UCSD-AML1 (cell line): Measurements from ENCODE around the gene DDX17.

ENCODE experiments used
- DNase-seq: peaks from one replicate; lab custom pipeline; 2025; ENCODE audit not compliant: unreplicated experiment; lab: John Stamatoyannopoulos, UW

Gene DDX17

DNA sequence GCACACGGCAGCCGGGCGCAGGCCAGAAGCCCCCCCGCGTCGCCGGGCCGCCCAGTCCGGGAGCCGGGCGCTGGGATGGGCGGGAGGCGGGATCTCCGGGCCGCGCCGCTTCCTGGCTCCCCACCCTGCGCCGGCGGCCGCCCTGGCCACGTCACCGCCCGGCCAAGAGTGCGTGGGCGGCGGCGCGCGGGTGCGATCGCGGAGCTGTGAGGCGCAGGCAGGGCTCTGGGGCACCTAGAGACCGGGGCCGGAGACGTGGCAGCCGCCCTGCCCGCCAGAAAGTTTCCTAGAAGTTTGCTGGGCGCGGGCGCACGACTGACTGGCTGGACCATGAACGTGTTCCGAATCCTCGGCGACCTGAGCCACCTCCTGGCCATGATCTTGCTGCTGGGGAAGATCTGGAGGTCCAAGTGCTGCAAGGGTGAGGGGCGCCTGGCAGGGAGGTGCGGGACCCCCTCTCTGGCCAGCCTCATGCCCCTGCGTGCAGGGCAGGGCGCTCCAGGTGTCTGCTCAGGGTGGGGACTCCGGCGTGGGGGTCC lies 38.1 kb downstream of the DDX17 start, which contains the start of gene KDELR3:
Gene KDELR3, plus strand, starts transcription at position 193 of the 539 bp plus-strand sequence. Its CDS starts 138 bp downstream, at position 331.
- peak; percentile 30 for DNase-seq

DNA sequence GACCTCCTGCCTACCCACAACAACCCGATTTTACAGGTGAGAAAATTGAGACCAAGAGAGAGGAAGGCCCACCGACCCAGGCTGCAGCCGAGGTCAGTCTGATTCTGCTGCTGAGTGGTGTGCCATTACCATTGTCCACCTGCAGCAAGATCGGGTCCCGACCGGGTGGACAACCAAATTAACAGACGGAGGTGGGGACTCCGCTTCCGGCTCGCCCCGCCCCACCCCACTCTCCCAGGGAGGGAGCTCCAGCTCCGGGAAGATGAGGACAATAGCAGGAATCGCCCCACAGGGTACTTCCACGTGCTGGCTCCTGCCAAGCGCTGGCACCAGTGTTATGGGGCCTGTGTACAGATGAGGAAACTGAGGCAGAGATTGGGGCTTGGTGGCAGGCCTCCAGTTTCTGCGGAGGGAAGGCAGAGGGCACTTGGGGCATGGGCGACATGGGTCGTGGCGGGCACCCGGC lies 38.6 kb downstream of the DDX17 start:
- DNase-seq: no peak

- no peak for DNase-seq
Measured at GRCh38 chr22:38465673-38466490, 40.2 kb downstream of the DDX17 start.

DNA sequence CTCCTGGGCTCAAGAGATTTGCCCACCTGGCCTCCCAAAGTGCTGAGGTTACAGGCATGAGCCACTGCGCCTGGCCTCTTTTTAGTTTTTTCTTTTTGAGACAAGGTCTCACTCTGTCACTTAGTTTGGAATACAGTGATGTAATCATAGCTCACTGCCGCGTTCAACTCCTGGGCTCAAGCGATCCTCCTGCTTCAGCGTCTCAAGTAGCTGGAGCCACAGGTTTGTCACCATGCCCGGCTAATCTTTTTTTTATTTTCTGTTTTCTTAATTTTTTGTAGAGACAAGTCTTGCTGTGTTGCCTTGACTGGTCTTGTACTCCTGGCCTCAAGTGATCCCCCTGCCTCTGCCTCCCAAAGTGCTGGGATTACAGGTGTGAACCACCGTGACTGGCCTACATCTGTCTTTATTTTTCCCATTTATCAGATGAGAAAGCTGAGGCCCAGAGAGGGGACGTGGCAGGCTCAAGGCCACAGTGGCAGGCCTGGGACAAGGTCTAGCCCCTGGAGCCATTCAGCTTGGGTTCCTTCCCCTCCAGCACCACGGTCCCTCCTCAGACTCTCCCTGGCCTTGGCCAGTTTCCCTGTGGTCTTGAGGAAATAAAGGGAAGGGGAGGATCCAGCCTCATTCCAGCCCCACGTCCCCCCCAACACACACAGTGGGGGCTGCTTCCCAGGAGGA lies 41.0 kb downstream of the DDX17 start:
- DNase-seq: no peak

GRCh38 chr22:38462960-38463784 lies 42.9 kb downstream of the DDX17 start:
- peak; percentile 30 for DNase-seq

GRCh38 chr22:38461414-38462081 lies 44.6 kb downstream of the DDX17 start:
- DNase-seq: peak; percentile 75

- DNase-seq: no peak
Measured at GRCh38 chr22:38461057-38461413, 45.1 kb downstream of the DDX17 start.

GRCh38 chr22:38460426-38460840 lies 45.7 kb downstream of the DDX17 start:
- DNase-seq: no peak

DNA sequence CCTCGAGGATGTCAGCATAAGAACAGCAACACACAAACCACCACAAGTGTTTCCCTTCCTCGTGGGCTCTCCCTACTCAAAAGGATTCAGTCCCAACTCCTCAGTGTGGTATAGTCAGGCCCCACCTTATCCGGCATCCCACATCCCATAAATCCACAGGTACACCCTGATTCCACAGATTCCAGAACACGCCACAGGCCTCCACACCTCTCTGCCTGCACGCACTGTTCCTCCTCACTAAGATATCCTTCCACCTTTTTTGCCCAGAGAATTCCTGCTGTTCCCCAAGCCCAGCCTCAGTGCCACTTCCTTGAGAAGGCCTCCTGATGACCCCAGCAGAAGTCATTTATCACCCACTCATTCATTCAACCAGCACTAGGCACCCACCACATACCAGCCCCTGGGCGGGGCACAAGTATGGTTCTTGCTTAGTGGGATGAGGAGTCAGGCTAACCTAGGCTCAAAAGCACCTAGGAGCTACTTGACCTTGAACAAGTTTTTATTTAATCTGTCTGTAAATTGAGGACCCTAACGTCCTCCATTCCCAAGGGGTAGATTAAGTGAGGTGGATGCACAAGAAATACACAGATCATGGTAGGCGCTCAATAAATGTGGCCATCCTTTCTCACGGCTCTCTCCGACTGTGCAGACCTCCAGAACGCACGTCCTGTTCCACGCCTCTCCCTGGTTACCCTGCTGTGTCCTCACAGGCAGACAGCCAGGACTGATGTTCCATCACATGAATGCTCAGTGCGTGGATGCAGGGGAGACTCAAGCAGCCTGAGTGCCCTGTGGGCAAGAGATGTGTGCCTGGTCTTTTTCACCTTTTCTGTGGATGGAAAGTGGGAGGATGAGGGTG lies 49.0 kb downstream of the DDX17 start:
- DNase-seq: no peak

DNA sequence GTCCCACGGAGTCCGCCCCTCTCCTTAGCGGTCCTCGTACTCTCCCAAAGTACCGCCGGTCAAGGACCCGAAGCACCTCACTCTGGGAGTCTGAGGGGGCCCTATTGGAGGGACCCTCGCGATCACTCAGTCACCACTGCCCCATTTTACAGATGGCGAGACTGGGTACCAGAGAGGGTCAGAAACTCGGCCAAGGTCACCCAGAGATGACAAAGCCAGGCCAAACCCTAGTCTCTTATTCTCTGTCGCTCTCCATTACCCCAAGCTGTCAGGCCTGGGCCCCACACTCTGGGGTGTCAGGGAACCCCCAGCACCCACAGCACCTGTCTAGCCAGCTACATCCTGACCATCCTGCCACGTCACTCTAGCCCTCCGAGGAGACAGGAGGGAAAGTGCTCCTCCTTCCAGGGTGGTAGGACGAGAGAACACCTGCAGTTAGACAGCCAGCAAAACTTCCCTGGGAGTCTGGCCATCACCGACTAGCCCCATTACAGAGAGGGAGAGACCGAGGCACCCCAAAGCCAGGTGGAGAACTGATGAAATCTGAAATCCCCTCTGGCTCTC lies 49.8 kb downstream of the DDX17 start:
- no peak for DNase-seq

GRCh38 chr22:38455530-38456271 lies 50.4 kb downstream of the DDX17 start:
- no peak for DNase-seq

DNA sequence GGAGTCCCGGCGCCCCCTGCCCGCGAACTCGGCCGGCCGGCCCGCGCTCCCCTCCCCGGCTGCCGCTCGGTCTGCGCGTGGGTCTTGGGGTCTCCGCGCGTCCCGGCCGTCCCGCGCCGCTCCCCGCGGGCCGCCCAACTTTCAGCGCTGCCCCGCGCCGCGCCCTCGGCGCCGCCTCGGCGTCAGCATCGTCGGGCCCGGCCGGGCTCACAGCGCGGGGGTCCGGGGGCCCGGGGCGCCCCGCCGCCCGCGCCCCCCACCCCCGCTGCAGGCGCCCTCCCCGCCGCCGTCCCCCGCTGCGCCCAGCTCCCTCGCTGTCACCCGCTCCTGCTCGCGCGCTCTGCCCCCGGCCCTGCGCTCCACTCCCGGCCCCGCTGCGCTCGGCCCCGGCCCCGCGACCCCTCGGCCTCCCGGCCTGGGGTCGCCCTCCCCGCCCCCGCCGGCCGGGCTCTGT lies 51.0 kb downstream of the DDX17 start, which contains the start of gene KCNJ4:
Gene KCNJ4, minus strand, starts transcription at position 124 of the 454 bp plus-strand sequence. CDS start 27,067 bp downstream, outside the sequence.
- DNase-seq: no peak

DNA sequence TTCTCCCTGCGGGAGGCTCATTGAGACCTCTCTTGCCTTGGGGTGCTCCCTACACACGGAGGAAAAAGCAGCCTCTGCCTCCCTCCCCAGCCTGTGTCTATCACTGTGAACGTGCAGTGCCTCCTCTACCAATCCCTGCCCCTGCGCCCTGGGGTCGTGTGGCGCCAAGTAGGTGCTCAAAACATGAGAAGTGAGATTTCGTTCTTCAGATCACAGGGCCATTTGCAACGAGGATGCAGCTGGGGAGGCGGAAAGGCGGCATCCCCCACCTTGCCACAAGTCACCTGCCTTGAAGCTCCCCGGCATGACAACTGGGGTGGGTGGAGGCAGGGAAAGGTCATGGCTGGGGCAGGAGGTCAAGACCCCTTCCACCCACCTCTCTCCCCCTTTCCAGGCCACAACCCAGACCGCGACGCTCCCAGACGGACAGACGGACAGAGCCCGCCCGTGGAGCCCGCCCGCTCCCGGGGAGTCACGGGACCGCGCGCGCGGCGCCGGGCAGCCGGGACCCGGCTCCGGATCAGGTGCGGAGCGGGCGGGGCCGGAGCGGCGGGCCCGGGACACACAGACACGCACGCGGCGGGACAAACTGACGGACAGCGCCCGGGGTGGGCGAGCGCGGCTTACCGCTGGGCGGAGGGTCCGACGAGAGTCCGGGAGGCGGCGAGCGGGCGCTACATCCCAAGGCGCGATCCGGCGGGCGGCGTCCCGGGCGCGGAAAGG lies 51.6 kb downstream of the DDX17 start:
- no peak for DNase-seq

DNA sequence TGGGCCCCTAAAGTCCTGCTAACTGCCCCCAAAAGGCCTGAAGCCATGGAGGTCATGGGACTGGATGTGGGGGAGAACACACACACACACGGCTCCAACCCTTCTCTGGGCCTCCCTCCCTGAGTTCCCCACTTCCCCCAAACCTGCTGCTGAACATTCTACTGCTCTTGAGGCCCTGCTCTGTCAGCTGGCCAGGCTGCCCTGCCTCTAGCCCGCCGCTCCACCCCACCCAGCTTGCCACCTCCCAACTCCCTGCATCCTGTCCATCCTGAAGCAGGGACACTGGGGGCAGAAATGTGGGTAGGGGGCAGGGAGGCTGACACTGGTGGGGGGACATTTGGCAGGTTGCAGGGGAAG lies 52.1 kb downstream of the DDX17 start:
- DNase-seq: no peak

DNA sequence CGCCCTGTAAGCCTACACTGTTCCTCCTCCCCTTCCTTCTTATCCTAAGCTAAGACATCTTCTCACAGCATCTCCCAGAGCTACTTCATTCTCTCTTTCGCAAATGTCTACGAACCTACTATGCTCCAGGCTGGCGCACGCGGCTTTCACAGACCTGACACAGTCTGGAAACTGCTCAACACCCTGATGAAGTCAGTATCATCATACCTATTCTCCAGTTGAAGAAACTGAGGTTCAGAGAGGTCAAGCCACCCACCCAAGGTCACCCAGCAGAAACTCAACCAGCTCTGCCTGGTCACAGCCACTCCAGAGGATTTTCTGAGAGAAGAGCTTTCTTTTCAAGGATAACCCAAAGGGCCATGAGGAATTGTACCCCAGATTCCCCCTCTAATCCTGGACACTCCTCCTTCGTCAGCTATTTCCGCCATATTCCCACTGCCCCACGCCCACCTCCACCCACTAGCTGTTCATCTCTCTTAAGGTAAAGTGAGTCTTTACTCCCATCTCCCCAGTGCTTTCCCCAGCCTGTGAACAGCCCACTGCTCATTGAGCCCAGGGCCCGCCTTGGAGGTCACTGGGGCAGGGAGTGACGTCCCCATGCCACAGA lies 52.9 kb downstream of the DDX17 start:
- no peak for DNase-seq

- no peak for DNase-seq
Measured at GRCh38 chr22:38452373-38453065, 53.6 kb downstream of the DDX17 start.

GRCh38 chr22:38451864-38452263 lies 54.2 kb downstream of the DDX17 start:
- DNase-seq: no peak
